ENCODE measurements around the gene KCNG1. TPM values are rescaled to one million over a fixed set of nuclear protein-coding genes. Genes with fewer than 3 reads are reported as not detected.

KCNG1 gene
- total and polyA plus RNA-seq, 2 of the 8 experiments (the other 6 are each of a cell fraction or from before 2014, with no cell fraction given), result 16.0 to 18.0 TPM

DNA sequence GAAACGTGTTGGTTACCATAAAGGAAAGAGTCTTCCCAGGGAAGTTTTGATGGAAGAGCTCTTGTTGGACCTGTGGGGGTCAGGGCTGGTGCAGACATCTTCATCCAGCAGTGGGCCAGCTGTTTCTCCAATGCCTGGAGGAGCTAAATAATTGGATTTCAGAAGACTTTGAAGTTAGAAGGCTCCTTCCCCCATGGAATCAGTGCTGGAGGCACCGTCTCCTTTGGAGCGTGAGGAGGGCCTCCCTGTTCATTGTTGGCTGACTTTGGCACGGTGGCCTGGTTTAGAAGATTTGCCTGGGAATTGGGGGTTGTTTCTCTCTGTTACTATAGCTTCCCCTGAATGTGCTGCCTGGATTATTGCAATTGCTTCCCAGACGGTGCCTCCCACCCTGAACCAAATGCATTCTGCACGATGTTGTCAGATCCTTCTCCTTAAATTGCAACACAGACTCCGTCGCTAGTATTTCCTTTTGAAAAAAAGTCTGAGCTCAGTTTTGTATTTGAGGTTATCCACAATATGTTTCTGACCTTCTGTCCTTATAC lies 27.7 kb upstream of the KCNG1 start:
- WGBS, 2 experiments (ENCODE audit: extremely low coverage in 1 of 2, insufficient coverage in 1 of 2, insufficient read length in 1 of 2, insufficient replicate concordance in 2 of 2, low coverage in 1 of 2, low lambda C conversion rate in 2 of 2, missing lambda C conversion rate in 1 of 2), result 85% methylated on average over 8 of the region's 8 CpGs; no CpG with 5 or more reads in 1 of the 2 experiments
- no peak overlapping the region for H3K9ac ChIP-seq (replicated peaks in 1 of 4; ENCODE audit: extremely low read depth in 1 of 4, low read depth in 3 of 4, low read length in 3 of 4)
- H2BK12ac ChIP-seq (ENCODE audit: low read depth, low read length), result no peak overlapping the region
- H3K4me1 ChIP-seq (replicated peaks in 1 of 4; ENCODE audit: control insufficient read depth in 3 of 4, insufficient read depth in 4 of 4, low read length in 3 of 4), result no peaks in the 10 kb centered on the region
- H3K27ac ChIP-seq (ENCODE audit: low read depth, low read length), result no peak overlapping the region
- no peaks in the 10 kb centered on the region for H3K23me2 ChIP-seq (ENCODE audit: low read depth, low read length)
- ChIA-PET POLR2A (ENCODE audit: partially characterized antibody) (no interaction called here), CTCF (ENCODE audit: partially characterized antibody) (interaction anchor here (0.9 to 1.9 kb wide), 3 partner anchors 8 to 258 kb away, joined by 4 to 8 read pairs (median 6); no protein-coding TSS in a partner anchor)
- H3K4ac ChIP-seq (replicated peaks; ENCODE audit: insufficient read length, low read depth, low read length), result no peak overlapping the region
- DNase-seq (ENCODE audit: low read depth in 1 of 2, low spot score in 2 of 2) (no peak), FAIRE-seq (no peak)
- no peak overlapping the region for H2AK5ac ChIP-seq (ENCODE audit: low read depth, low read length)
- H2BK20ac ChIP-seq (ENCODE audit: low read length), result no peak overlapping the region
- H4K5ac ChIP-seq (ENCODE audit: insufficient read length, low read depth, low read length), result no peak overlapping the region
- no peak overlapping the region for H2AFZ ChIP-seq (ENCODE audit: low read length)
- no peak overlapping the region for H3K14ac ChIP-seq (ENCODE audit: insufficient read length)
- H3K27me3 ChIP-seq (replicated peaks in 1 of 4; ENCODE audit: control insufficient read depth in 3 of 4, extremely low read depth in 1 of 4, insufficient read depth in 3 of 4, low read length in 3 of 4), result no peaks in the 10 kb centered on the region
- H2BK120ac ChIP-seq (replicated peaks; ENCODE audit: low read depth, low read length), result no peak overlapping the region
- H3K36me3 ChIP-seq (ENCODE audit: control insufficient read depth in 2 of 4, insufficient read depth in 4 of 4, low read length in 3 of 4), result no peaks in the 10 kb centered on the region
- H3K18ac ChIP-seq (ENCODE audit: extremely low read depth, low read length), result no peak overlapping the region
- H3K4me2 ChIP-seq (ENCODE audit: insufficient read depth in 1 of 2, low read depth in 2 of 2, low read length in 2 of 2), result no peak overlapping the region
- no peak overlapping the region for H3K23ac ChIP-seq (ENCODE audit: insufficient read length)
- H4K8ac ChIP-seq (ENCODE audit: extremely low read depth, insufficient read depth, low read length), result no peak overlapping the region
- H2BK15ac ChIP-seq (ENCODE audit: low read length), result no peak overlapping the region
- H4K91ac ChIP-seq (replicated peaks; ENCODE audit: insufficient read length, low read length), result no peak overlapping the region
- no peak overlapping the region for H3K56ac ChIP-seq (replicated peaks; ENCODE audit: insufficient read length, low read depth, low read length)
- no peak overlapping the region for H2BK5ac ChIP-seq (ENCODE audit: low read depth, low read length)
- no peaks in the 10 kb centered on the region for H3K79me1 ChIP-seq (ENCODE audit: low read depth, low read length)
- H3K4me3 ChIP-seq (ENCODE audit: extremely low read depth in 1 of 4, insufficient read depth in 2 of 4, low read depth in 3 of 4, low read length in 4 of 4), result no peak overlapping the region
- peaks cover 2 to 6% of the 10 kb centered on the region in 2 experiments; a peak in 1 of 4 replicates for H3K9me3 ChIP-seq (ENCODE audit: insufficient read depth in 2 of 2, low read depth in 1 of 2, low read length in 1 of 2)
- no peaks in the 10 kb centered on the region for H3K79me2 ChIP-seq (ENCODE audit: control insufficient read depth in 1 of 2, insufficient read depth in 2 of 2, low read length in 2 of 2)
- H4K20me1 ChIP-seq (replicated peaks in 1 of 2; ENCODE audit: control insufficient read depth in 1 of 2, insufficient read depth in 2 of 2, low read length in 2 of 2), result no peaks in the 10 kb centered on the region
- TF ChIP-seq, protein P1, sequence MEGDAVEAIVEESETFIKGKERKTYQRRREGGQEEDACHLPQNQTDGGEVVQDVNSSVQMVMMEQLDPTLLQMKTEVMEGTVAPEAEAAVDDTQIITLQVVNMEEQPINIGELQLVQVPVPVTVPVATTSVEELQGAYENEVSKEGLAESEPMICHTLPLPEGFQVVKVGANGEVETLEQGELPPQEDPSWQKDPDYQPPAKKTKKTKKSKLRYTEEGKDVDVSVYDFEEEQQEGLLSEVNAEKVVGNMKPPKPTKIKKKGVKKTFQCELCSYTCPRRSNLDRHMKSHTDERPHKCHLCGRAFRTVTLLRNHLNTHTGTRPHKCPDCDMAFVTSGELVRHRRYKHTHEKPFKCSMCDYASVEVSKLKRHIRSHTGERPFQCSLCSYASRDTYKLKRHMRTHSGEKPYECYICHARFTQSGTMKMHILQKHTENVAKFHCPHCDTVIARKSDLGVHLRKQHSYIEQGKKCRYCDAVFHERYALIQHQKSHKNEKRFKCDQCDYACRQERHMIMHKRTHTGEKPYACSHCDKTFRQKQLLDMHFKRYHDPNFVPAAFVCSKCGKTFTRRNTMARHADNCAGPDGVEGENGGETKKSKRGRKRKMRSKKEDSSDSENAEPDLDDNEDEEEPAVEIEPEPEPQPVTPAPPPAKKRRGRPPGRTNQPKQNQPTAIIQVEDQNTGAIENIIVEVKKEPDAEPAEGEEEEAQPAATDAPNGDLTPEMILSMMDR (IDR thresholded peaks at IDR 0.05; ENCODE audit: control extremely low read depth in 1 of 3, insufficient read depth in 1 of 3, low read depth in 1 of 3, low read length in 3 of 3), result no peak
- no peak for TF ChIP-seq HDAC6 (IDR thresholded peaks at IDR 0.05; ENCODE audit: low read depth, low read length)

Data from H1 (cell line).